HG02938 (cell line): Measurements from ENCODE around the gene ERMARD.

Source experiments
- ATAC-seq: cut with Tn5 transposase; IDR thresholded peaks from one replicate; pipeline ENCODE4 v1.9.1; 2021; ENCODE audit warnings: mild to moderate bottlenecking, moderate library complexity; ENCODE audit not compliant: unreplicated experiment

ERMARD gene

DNA sequence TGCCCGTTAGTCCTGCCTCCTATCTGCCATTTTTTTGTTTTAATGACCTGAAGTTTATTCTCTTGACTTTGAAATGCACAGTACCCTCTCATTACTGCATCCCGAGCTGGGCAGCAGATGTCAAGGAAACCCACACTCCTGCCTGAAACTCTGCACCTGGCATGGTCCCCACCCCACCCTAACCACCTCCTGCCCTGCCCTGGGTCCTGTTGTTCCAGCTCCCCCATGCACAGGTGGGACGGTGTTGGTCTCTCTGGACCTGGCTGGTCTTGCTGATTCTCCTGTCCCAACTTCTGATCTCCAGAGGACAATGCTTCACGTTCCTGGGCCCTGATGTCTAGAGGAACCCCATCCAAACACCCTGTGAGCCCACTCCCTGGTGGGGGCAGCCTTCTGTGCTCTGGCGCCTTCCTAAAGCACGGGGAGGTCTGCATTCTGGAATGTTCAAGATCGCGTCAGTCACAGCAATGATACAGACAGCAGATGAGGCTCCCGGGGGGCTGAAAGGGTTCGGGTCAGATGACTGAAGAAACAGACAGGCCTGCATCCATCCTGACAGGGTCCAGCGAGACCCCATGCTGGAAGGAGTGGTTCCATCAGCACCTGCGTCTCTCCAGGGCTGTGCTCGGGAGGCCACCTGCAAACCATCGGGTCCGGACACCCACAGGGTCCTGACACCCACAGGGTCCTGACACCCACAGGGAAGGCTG lies 73.6 kb downstream of the ERMARD start:
- ATAC-seq, result no peak

DNA sequence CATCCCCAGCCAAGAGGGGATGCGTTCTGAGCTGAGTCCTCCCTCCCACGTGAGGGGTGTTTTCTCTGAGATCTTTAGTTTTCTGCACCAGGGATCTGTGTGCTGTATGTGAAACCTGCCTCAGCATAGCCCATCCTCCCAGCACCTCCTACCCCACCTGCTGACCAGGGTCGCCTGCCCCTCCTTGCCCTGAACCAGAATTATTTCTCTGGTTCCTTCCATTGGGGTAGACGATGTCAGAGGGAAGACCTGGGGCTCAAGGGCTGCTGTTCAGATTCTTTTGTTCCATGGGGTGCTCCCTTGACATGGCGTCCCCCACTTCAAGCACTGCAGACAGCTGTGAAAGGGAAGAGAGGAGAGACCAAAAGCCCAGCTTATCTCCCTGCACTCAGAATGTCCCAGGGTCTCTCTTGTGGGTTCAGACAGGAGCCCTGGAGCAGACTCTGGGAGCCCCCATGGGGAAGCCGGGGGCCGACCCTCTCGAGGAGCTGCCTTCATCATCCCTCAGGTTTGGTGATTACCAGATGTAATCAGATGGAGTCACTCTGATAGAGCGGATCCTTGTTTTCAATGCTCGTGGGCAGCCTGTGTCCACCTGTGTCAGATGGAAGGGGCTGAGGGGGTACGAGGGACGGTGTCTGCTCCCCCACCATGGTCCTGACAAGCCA lies 74.3 kb downstream of the ERMARD start:
- no peak for ATAC-seq

DNA sequence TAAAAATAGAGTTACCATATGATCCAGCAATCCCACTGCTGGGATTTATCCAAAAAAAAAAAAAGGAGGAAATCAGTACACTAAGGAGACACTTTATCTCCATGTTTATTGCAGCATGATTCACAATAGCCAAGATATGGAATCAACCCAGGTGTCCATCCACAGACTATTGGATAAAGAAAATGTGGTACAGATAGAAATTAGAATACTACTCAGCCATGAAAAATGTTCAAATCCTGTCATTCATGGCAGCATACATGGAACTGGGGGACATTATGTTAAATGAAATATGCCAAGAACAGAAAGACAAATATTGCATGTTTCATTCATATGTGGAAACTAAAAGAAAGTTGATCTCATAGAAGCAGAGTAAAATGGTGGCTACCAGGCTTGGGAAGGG lies 75.3 kb downstream of the ERMARD start:
- ATAC-seq, result no peak

DNA sequence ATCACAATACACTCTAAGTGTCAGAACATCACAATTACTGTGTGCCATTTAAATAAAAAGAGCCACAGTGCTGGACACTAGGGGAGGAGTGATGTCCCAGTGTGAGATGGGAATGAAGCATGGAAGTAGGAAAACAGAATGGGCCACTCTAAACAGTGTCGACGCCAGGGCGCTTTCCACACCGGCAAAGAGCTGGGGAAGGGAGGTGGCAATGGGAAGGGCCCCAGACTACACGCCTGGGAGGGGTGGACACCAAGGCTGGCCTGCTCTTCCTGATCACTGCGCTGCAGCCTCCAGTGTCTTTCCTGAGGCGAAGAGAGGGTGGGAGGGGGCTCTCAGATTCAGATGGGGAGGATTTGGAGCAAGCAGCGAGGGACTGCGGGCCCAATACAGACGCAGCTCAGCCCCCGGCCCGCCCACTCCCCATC lies 75.9 kb downstream of the ERMARD start:
- ATAC-seq, result no peak

DNA sequence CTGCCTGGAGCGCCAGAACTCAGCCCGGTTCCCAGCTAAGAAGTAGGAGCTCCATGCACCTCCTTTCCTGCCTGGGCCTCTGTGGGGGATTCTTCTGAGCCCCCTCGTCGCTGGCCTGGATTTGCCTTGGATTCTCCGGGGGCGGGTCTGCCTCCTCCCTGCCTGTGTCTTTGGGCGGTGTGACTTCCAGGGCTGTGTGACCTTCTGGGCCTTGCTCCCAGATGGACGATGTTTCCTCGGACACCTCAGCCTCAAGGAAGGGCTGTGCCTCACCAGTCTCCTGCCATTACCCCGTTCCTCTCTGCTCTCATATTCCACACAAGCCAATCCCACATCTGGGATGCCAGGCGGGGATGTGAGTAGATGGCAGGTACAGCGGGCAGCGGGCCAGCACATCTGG lies 76.8 kb downstream of the ERMARD start:
- no peak for ATAC-seq

DNA sequence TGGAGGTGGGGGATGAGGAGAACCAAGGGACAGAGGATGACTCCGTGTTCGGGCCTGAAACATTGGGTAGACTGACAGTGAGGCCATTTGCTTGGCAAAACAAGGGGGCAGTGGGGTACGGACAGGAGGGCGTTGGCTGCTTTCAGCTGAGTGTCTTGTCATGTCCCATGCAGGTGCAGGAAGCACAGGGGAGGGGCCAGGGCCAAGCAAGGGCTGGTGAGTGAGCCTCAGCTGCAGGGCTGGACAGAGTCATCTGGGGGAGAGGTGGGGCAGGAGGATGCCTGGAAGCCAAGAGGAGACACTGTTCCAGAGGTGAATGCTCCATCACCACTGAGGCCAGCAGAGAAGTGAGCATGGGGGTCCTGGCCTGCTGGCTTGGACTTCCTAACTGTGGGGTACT lies 78.4 kb downstream of the ERMARD start:
- no peak for ATAC-seq

DNA sequence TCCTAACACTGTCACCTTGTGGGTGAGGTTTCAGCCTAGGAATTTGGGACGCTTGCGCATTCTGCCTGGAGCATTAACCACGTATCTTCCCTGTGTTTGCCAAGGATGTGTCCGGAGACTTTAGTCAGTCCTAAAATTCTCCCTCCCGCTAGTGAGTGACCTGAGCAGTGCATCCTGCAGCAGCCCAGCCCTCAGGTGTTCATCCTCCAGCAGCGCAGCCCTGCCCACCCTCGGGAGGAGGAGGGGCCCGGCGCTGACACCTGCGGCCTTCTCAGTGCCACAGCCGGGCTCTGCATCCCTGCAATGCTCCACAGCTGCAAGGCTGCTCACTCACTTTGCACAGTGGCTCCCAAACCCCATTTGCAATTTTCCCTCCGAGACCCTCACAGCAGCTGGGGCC lies 79.5 kb downstream of the ERMARD start:
- ATAC-seq, result no peak
